CD4-positive, alpha-beta T cell treated with Interleukin-1 beta for 1 hour (primary cell): ENCODE results near the gene LDLRAP1.
A peak's percentile ranks its signal among the peaks of the same experiment; 100 is the strongest.

ENCODE experiments used
- DNase-seq, 2 donors: peaks; one replicate each; pipeline ENCODE4 v3.0.0-alpha.2; 2020 to 2022

The LDLRAP1 gene

DNA sequence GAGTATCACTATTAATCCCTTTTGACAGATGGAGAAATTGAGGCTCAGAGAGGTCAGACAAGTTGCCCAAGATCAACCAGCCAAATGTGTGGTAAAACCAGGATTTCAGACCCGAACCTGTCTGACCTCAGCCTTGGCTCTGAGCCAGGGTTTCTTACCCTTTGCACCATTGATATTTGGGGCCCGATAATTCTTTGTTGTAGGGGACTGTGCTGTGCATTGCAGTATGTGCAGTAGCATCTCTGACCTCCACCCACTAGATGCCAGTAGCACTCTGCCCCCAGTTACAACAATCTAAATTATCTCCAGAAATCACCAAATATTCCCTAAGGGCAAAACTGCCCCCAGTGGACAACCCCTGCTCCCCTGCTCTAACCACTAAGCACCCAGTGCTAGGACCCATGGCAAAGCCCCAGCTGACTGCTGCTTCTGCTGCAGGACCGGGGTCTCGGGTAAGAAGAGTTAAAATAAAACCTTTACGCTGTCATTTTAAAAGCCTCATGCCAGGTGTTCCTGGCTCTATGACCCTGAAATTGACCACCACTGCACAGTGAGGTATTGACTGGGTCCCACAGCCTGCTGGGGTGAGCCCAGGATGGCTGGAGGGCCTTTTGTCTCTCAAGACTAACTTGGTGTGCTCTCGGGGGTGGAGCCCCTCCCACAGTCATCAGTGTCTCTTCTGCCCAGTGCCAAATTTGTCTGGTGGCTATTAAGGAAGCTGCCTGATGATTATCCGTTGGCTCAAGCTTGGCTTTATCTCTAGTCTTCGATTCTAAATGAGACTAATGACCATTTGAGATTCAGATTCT, 67.6 kb downstream of the LDLRAP1 start:
- no peak for DNase-seq

DNA sequence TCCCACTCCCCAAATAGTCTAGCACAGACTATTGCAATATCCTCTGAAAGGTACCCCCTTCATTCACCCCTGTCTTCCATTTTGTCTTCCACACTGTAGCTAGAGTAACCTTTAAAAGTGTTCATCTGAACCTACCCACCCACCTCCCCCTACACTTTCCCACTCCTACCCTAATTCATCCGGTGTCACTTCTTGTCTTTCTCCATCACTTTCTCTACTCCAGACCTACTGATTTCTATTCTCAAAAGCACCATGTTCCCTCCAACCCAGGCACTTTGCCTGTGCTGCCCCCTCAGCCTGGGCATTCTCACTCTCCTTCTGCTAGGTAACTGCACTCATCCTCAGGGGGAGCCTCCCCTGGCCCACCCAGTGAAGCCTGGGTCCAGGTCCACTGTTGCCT, 68.4 kb downstream of the LDLRAP1 start:
- DNase-seq: no peak

DNA sequence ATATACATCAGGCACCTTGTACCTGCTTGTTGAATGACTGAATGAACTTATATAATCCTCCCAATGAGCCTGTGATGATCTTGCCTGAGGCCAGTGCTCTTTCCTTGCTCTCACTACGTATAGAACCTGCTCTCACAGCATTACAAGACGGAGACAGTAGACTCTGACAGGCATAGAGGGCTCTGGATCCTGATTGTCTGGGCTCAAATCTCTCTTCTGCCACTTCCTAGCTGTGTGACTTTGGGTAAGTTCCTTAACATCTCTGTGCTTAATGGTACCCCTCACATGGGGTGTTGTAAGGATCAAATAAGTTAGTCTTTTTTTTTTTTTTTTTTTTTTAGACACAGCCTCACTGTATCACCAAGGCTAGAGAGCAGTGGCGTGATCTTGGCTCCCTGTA, 69.0 kb downstream of the LDLRAP1 start:
- no peak for DNase-seq

DNA sequence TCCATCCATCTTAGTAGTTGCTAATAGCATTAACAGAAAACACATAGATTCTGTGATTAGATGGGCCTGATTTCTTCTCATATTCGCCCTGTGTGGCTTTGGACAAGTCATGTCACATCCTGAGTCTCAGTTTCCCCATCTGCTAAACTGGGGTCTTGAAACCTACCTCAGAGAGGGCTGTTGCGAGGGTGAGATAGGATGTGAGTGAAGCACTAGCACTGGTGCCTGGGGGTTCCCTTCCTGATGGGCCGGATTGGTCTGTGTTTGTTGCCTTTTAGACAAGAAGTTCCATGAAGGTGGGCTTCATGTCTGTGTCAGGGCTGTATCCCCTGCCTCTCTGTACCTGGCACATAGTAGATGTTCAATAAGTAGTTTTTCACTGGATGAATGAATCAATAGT, 69.7 kb downstream of the LDLRAP1 start:
- no peak for DNase-seq

DNA sequence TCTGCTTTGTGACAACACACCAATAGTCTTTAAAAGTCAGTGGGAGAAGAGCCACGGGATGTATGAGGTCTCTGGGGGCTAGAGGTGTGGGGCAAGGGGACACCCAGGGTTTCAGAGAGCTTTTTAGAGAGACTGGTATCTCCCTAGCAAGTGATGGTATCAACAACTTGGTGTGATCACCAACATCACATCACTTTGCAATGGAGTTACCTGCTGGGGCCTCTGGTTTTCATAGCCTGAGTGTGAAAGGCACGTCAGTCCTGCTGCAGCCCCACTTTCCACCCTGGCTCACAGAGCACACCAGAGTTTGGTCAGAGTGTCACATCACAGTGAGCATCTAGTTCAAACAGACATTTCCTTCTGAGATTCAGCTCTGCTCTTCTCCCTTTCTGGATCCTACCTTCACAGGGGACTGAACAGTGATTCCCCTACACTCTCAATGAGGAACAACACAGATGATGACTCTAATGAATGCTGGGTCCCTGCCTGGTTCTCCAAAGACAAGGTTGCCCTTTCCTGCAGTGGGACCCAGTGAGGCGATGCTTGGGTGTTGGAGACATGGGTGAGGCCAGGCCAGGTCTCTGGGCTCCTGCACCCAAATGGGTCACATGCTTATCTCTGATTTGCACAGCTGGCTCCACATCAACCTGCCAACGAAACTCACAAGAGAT, 71.2 kb downstream of the LDLRAP1 start:
- no peak for DNase-seq

DNA sequence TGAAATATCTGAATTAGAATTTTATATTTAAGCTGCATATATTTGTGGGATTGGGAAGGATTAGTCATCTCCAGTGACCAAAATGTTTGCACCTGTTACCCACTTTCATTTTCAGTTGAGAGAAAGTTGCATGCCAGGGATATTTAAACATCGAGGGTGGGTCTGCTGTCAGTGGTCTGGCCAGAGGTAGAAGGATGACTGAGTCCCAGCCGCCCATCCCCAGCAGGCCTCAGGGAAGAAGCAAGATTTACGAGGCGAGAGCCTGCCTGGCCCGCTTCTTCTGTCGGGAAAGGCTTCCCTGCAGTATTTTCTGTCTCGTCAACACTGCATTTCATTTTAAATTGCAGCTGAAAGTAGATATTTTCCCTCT, 71.8 kb downstream of the LDLRAP1 start:
- no peak for DNase-seq

DNA sequence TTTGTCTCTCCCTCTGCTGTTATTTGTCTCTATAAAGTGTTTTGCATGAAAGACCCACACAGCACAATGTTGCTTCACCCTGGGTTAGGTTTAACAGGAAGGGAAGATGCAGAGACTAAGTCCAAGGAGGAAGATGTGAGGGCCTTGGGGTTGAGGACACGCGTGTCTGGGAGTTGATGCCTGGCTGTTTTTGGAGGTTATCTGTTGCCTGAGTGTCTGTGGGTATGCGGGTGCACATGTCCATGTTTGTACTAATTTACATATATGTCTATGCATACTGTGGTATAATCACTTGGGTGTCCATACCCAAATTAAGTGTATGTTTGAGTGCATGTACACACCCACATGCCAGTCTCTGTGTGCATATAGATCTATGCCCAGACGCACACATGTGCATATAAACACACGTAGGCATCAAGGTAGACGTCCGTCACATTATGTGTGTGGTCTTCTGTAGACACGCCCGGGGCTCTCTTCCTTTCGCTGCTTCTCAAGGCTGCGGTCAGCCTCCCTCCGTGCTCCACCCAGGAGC, 72.2 kb downstream of the LDLRAP1 start:
- DNase-seq: no peak

DNA sequence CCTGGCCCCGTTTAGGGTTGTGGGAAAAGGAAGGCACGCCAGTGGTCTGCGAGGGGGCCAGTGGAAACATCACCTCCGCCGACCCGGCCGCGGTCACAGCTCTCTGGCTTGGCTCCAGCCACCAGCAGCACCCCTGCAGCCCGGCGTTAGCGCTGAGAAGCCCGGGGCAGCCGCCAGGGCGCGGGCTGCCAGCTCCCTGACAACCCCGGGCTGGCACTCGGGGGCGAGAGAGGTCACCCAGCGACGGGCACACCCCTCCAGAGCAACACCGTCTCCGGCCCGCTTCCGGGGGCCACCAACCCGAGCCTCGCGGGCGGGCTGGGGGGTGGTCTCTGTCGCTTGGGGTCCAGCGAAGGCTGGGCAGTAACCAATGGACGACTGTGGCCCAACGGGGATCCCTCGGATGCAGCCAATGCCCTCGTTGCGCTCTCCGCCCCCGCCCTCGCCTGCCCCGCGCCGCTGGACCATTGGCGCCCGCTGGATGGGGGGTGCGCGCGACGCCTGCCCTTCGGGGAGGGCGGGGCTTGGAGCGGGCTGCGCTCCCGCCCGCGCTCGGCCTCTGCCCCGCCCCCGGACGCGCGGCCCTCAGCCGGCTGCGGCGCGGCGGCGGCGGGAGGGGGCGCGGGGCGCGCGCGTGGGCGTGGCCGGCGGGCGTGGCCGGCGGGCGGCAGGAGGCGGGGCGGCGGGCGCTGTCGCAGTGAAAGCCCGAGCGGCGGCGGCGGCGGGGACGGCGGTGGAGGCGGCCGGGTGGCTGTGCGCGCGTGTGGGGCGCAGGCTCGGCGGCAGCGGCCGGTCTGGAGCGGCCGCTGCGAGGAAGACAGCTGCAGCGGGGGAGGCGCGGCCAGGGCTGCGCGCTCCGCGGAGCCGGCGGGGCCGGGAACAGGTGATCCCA, 72.9 kb downstream of the LDLRAP1 start, which contains the start of gene MAN1C1:
Gene MAN1C1, plus strand, starts transcription at position 697 of the 892 bp plus-strand sequence. CDS start 1,007 bp downstream, outside the sequence.
- peak; percentile 87 to 90 for DNase-seq

DNA sequence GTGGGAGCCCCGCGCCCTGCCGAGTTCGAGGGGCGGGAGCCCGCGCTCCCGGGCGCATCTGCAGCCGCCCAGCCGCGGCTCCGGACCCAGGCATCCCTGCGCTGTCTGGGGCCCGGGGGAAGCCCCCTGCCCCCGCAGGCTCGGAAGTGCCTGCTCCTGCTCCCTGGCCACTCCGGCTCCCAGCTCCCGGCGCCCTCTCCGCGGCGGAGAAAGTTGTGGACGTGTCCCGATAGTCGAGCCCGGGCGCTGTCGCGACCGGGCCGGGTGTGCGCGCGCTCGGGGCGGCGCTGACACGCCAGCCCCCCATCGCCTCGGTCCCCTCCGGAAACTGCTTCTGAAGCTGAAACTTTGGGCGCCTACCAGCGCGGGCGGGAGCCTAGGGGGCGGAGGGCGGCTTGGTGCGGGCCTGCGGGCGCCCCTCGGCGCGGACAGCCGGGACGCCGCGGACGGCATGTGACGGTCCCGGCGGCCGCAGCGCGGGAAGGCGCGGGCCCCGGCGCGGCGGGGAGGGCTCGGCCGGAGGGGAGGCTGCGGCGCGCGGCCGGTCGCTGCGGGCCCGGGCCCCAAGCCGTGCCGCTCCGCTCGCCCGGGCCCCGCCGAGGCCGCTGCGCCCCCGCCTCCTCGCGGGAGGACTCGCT, 73.7 kb downstream of the LDLRAP1 start:
- peak; percentile 23 to 36 for DNase-seq

DNA sequence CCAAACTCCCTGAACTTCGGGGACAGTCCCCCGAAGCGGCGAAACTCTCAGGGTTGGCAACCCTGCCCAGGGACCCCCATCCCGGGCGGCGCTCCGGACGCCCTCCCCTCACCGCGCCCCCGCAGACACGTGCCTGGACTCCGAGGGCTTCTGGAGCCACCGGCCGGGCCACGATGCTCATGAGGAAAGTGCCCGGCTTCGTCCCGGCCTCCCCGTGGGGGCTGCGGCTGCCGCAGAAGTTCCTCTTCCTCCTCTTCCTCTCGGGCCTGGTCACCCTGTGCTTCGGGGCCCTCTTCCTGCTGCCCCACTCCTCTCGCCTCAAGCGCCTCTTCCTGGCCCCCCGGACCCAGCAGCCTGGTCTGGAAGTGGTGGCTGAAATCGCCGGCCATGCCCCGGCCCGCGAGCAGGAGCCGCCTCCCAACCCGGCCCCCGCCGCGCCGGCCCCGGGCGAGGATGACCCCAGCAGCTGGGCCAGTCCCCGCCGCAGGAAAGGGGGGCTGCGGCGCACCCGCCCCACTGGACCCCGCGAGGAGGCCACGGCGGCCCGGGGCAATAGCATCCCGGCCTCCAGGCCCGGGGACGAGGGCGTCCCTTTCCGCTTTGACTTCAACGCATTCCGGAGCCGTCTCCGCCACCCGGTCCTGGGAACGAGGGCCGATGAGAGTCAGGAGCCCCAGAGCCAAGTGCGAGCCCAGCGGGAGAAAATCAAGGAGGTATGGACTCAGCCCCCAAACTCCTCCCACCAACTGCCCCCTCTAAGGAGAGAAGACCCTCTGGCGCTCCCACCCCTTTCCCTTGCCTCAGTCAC, 74.4 kb downstream of the LDLRAP1 start:
- DNase-seq: no peak

DNA sequence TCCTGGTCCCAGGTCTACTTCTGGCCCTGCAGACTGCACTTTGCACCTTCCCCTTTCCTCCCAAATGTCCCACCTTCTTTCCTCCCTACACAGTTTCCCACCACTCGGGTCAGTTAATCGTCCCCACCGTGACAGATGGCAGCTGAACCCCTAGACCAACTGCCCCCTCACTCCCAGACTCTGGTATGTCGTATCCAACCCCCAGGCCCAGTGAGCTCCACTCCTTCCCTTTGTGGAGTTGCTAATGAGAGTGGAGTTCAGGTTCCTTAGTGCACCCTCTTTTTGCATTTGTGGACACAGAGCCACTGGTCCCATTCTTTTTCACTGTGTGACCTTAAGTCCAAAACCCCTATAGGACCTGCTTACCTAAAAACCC, 75.0 kb downstream of the LDLRAP1 start:
- DNase-seq: no peak
